Suprapubic skin (tissue), 4 donors: ENCODE data around the gene RUNX1. TPM values are rescaled to one million over a fixed set of nuclear protein-coding genes. Genes with fewer than 3 reads are reported as not detected.

Source experiments
- DNase-seq, 2 donors: peaks; one replicate each; pipeline ENCODE4 v3.0.0-alpha.2; 2019; ENCODE audit warnings: low spot score in 2 of 2
- H3K27ac ChIP-seq: fragments of 200-600 bp; sonication (generic); one replicate; pipeline ENCODE4 v1.5.1; 2019
- H3K27me3 ChIP-seq: fragments of 200-600 bp; sonication (generic); one replicate; pipeline ENCODE4 v1.5.1; 2019
- H3K36me3 ChIP-seq: fragments of 200-600 bp; sonication (generic); one replicate; pipeline ENCODE4 v1.5.1; 2019
- H3K4me1 ChIP-seq: fragments of 200-600 bp; sonication (generic); one replicate; pipeline ENCODE4 v1.5.1; 2019
- H3K4me3 ChIP-seq: fragments of 200-600 bp; sonication (generic); one replicate; pipeline ENCODE4 v1.5.1; 2019; ENCODE audit warnings: mild to moderate bottlenecking
- H3K9me3 ChIP-seq: fragments of 200-600 bp; sonication (generic); one replicate; pipeline ENCODE4 v1.5.1; 2019
- CTCF ChIP-seq, 2 donors: fragments of 200-600 bp in 1 of 2; fragments of 450-650 bp in 1 of 2; sonication (generic) in 1 of 2; IDR thresholded peaks; one replicate each; pipeline ENCODE4 v1.5.1; 2016 to 2019; ENCODE audit warnings: antibody characterized with exemption in 2 of 2, mild to moderate bottlenecking in 1 of 2, moderate library complexity in 1 of 2
- EP300 ChIP-seq: sonication (generic); formaldehyde crosslinking; IDR thresholded peaks from one replicate; pipeline ENCODE4 v1.6.1; 2017; ENCODE audit warnings: antibody characterized with exemption
- POLR2A ChIP-seq, 2 donors: fragments of 450-650 bp; IDR thresholded peaks; one replicate each; pipeline ENCODE4 v1.6.1; 2017; ENCODE audit warnings: antibody characterized with exemption in 2 of 2, mild to moderate bottlenecking in 2 of 2, moderate library complexity in 2 of 2
- POLR2AphosphoS5 ChIP-seq, 3 donors: sonication (generic); formaldehyde crosslinking; IDR thresholded peaks; one replicate each; pipeline ENCODE4 v1.6.1; 2017; ENCODE audit warnings: antibody characterized with exemption in 3 of 3
- WGBS: methylation state at CpG from one replicate; pipeline ENCODE4 v1.1.5; 2018; 5-methylcytosine and 5-hydroxymethylcytosine counted together
- total RNA-seq, 4 donors: library from RNA; depleted of rRNA; stranded (reverse); fragments of >200 nt; gene quantifications; one replicate each; pipeline ENCODE4 v1.1.0, GENCODE V29; 2016

RUNX1 gene
- total RNA-seq, 4 donors from 2014 or later: 15.4 to 26.7 (median 20.5) TPM

DNA sequence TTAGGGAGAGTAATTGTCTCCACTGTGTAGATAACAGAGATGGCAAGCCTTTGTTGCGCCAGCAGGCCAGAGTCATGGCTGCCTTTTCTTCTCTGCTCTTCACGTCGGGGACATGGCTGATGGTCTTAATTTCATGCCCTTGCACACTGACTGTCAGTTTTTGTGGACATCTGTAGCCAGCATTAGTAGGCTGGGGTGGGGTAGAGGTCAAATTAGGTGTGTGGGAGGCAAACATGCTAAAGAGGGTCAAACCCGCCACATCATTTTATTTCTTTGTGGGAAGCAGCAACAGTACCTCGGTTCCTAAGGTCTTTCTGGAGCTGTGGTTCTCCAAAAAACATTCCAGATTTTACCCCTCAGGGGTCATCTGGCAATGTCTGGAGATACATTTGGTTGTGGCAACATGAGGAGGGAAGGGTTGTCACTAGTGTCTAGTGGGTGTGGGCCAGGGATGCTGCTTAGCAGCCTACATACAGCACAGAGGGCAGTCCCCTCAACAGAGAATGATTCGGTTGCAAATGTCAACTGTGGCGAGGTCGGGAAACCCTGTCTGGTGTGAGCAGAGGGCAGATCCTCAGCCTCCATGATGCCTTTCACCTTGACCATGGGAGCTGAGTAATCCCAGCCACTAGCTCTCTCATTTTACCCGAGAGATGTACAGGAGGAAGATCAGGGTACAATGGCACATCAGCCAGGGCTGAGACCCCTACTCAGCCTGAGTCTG is 14.7 kb downstream of the RUNX1 start:
- TF ChIP-seq POLR2AphosphoS5 (IDR thresholded peaks at IDR 0.05): no peak
- TF ChIP-seq CTCF (IDR thresholded peaks at IDR 0.05): no peak
- Histone ChIP-seq H3K4me3 (no peak overlapping the region), H3K27ac (no peak overlapping the region), H3K9me3 (no peaks in the 10 kb centered on the region), H3K36me3 (no peaks in the 10 kb centered on the region), H3K27me3 (no peaks in the 10 kb centered on the region), H3K4me1 (peaks cover 3% of the 10 kb centered on the region)
- 96% methylated on average over 9 of the region's 9 CpGs for WGBS
- DNase-seq: no peak

GRCh38 chr21:35032474-35033263 is 16.4 kb downstream of the RUNX1 start:
- Histone ChIP-seq H3K9me3 (no peaks in the 10 kb centered on the region), H3K36me3 (no peaks in the 10 kb centered on the region), H3K27ac (no peak overlapping the region), H3K4me3 (no peak overlapping the region), H3K4me1 (peaks cover 3% of the 10 kb centered on the region), H3K27me3 (no peaks in the 10 kb centered on the region)
- DNase-seq: no peak
- TF ChIP-seq POLR2A (IDR thresholded peaks at IDR 0.05): no peak
- no peak for TF ChIP-seq CTCF (IDR thresholded peaks at IDR 0.05)
- TF ChIP-seq EP300: no peak
- TF ChIP-seq POLR2AphosphoS5 (IDR thresholded peaks at IDR 0.05): no peak
- WGBS: 92% methylated on average over 2 of the region's 2 CpGs

- WGBS: 93% methylated on average over 4 of the region's 4 CpGs
- no peak overlapping the region for H3K4me3 ChIP-seq
- no peak for DNase-seq
- H3K27me3 ChIP-seq: peaks cover 4% of the 10 kb centered on the region
- no peaks in the 10 kb centered on the region for H3K36me3 ChIP-seq
- H3K27ac ChIP-seq: no peak overlapping the region
- H3K4me1 ChIP-seq: peaks cover 9% of the 10 kb centered on the region
- H3K9me3 ChIP-seq: no peaks in the 10 kb centered on the region
- TF ChIP-seq POLR2A (IDR thresholded peaks at IDR 0.05) (no peak), CTCF (IDR thresholded peaks at IDR 0.05) (no peak), POLR2AphosphoS5 (IDR thresholded peaks at IDR 0.05) (no peak), EP300 (no peak)
Measured at GRCh38 chr21:35028451-35028978, 20.6 kb downstream of the RUNX1 start.

GRCh38 chr21:35027563-35028450 is 21.3 kb downstream of the RUNX1 start:
- WGBS: 77% methylated on average over 5 of the region's 5 CpGs
- Histone ChIP-seq H3K9me3 (no peaks in the 10 kb centered on the region), H3K36me3 (no peaks in the 10 kb centered on the region), H3K4me3 (no peak overlapping the region), H3K4me1 (peaks cover 9% of the 10 kb centered on the region), H3K27me3 (peaks cover 4% of the 10 kb centered on the region), H3K27ac (no peak overlapping the region)
- TF ChIP-seq POLR2A (IDR thresholded peaks at IDR 0.05) (no peak), CTCF (IDR thresholded peaks at IDR 0.05) (no peak), EP300 (no peak), POLR2AphosphoS5 (IDR thresholded peaks at IDR 0.05) (no peak)
- DNase-seq: no peak
